ENCODE data around the gene ATP13A3.

DNA sequence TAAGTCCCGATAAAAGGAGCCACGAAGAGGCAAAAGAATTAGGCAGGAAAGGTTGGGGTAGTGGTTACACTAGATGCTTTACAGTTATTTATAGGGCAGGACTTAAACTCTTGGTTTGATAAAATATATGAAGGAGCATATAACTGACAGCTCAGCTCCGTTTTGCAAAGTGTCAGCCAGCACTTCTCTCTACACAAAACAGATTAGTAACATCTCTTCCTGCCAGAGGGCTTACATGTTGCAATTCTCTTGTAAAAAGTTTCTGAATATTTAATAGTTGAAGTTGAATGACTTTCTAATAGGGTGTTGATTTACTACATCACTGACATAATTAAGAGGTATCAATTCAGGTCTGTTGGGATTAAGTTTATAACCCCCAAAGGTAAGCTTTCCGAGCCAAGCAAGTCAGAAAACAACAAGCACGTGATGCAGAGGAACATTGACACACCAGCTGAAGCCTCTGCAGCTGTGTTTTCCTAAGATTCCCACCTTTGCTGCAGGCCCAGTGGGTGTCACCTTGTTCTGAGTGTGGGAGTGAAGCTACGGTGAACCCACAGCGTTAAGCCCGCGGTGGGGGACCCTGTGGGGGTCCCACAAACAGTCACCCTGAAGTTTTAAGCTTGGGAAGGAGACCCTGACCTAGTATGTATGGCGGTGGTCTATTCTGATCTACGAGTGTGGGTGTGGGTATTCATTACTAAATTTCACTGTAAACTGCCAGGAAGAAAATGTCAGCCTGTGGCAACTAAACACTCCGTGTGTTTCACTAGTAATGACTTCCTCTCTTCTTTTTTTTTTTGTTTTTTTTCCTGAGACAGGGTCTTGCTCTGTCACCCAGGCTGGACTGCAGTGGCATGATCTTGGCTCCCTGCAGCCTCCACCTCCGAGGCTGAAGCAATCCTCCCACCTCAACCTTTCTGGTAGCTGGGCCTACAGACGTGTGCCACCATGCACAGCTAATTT, 22.0 kb upstream of the ATP13A3 start:
- TF ChIP-seq, protein P1, sequence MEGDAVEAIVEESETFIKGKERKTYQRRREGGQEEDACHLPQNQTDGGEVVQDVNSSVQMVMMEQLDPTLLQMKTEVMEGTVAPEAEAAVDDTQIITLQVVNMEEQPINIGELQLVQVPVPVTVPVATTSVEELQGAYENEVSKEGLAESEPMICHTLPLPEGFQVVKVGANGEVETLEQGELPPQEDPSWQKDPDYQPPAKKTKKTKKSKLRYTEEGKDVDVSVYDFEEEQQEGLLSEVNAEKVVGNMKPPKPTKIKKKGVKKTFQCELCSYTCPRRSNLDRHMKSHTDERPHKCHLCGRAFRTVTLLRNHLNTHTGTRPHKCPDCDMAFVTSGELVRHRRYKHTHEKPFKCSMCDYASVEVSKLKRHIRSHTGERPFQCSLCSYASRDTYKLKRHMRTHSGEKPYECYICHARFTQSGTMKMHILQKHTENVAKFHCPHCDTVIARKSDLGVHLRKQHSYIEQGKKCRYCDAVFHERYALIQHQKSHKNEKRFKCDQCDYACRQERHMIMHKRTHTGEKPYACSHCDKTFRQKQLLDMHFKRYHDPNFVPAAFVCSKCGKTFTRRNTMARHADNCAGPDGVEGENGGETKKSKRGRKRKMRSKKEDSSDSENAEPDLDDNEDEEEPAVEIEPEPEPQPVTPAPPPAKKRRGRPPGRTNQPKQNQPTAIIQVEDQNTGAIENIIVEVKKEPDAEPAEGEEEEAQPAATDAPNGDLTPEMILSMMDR (IDR thresholded peaks at IDR 0.05), result no peak
- TF ChIP-seq POLR2A (IDR thresholded peaks at IDR 0.05), result no peak
- no peak for TF ChIP-seq POLR2AphosphoS5 (IDR thresholded peaks at IDR 0.05)
- no peak for TF ChIP-seq EP300 (IDR thresholded peaks at IDR 0.05)
